KMS-11 (cell line): ENCODE results near the gene FANCC.
"Not testable (repeated sequence)": the region's sequence is repeated elsewhere in the genome, so short reads cannot be mapped to it uniquely, and the experiment has no call there.

Experiments used
- H2AFZ ChIP-seq: fragments of 200-600 bp; sonication (generic); 2 replicates; pipeline ENCODE4 v1.6.1; 2016; ENCODE audit warnings: antibody characterized with exemption, mixed run types, low read depth
- H3K27ac ChIP-seq: fragments of 200-600 bp; sonication (generic); 2 replicates; pipeline ENCODE4 v1.6.1; 2016; ENCODE audit warnings: mild to moderate bottlenecking, mixed run types
- H3K27me3 ChIP-seq: fragments of 200-600 bp; sonication (generic); 2 replicates; pipeline ENCODE4 v1.6.1; 2017; ENCODE audit warnings: mild to moderate bottlenecking, low read depth, mixed run types, moderate library complexity; ENCODE audit not compliant: insufficient read depth
- H3K36me3 ChIP-seq: fragments of 200-600 bp; sonication (generic); 2 replicates; pipeline ENCODE4 v1.6.1; 2017; ENCODE audit warnings: mild to moderate bottlenecking, mixed run types; ENCODE audit not compliant: insufficient read depth
- H3K4me1 ChIP-seq: fragments of 200-600 bp; sonication (generic); 2 replicates; pipeline ENCODE4 v1.6.1; 2016; ENCODE audit warnings: mild to moderate bottlenecking, low read depth, mixed run types; ENCODE audit not compliant: poor library complexity, severe bottlenecking
- H3K4me2 ChIP-seq: fragments of 200-600 bp; sonication (generic); 2 replicates; pipeline ENCODE4 v1.7.0; 2016; ENCODE audit warnings: mild to moderate bottlenecking, mixed run types
- H3K4me3 ChIP-seq: fragments of 200-600 bp; sonication (generic); IDR thresholded peaks from 2 replicates; pipeline ENCODE4 v1.6.1; 2017; ENCODE audit warnings: low read depth, low read length, mixed read lengths; ENCODE audit not compliant: insufficient read depth
- H3K79me2 ChIP-seq: fragments of 200-600 bp; sonication (generic); 2 replicates; pipeline ENCODE4 v1.6.1; 2016; ENCODE audit warnings: low read depth, mixed run types; ENCODE audit not compliant: insufficient read depth
- H3K9ac ChIP-seq: fragments of 200-600 bp; sonication (generic); 2 replicates; pipeline ENCODE4 v1.6.1; 2016; ENCODE audit warnings: mild to moderate bottlenecking, mixed run types
- H4K20me1 ChIP-seq: fragments of 200-600 bp; sonication (generic); 2 replicates; pipeline ENCODE4 v1.6.1; 2016; ENCODE audit warnings: mild to moderate bottlenecking, mixed run types; ENCODE audit not compliant: insufficient read depth
- TF ChIP-seq, protein P1 (sequence below): fragments of 200-600 bp; sonication (generic); conservative IDR thresholded peaks from 2 replicates; pipeline ENCODE4 v1.6.1; 2017; ENCODE audit warnings: low read depth, mild to moderate bottlenecking, antibody characterized with exemption, low read length, moderate library complexity, mixed read lengths

Gene FANCC

DNA sequence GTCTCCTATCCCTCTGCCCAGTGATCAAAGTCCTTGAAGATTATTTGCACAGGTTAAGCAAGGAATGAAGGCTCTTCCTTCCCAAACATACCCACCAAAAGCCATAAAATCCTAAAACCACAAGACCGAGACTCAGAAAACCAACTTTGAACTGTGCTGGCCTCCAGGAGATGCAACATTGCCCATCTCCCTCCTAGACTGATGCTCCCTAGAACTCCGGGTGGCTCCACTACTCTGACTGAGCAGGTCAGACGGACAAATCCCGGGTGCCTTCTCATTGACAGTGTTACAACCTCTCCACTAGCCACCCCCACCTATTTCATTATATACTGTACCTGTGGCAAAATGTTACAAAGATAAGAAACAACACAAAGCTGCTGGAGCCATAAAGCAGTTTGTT lies 110.1 kb downstream of the FANCC start:
- TF ChIP-seq, protein P1, sequence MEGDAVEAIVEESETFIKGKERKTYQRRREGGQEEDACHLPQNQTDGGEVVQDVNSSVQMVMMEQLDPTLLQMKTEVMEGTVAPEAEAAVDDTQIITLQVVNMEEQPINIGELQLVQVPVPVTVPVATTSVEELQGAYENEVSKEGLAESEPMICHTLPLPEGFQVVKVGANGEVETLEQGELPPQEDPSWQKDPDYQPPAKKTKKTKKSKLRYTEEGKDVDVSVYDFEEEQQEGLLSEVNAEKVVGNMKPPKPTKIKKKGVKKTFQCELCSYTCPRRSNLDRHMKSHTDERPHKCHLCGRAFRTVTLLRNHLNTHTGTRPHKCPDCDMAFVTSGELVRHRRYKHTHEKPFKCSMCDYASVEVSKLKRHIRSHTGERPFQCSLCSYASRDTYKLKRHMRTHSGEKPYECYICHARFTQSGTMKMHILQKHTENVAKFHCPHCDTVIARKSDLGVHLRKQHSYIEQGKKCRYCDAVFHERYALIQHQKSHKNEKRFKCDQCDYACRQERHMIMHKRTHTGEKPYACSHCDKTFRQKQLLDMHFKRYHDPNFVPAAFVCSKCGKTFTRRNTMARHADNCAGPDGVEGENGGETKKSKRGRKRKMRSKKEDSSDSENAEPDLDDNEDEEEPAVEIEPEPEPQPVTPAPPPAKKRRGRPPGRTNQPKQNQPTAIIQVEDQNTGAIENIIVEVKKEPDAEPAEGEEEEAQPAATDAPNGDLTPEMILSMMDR, result no peak
- no peak overlapping the region for H3K9ac ChIP-seq
- H2AFZ ChIP-seq, result no peak overlapping the region
- H3K36me3 ChIP-seq, result no peaks in the 10 kb centered on the region
- H3K4me3 ChIP-seq, result no peak overlapping the region
- no peaks in the 10 kb centered on the region for H3K4me1 ChIP-seq
- H3K4me2 ChIP-seq, result no peak overlapping the region
- no peaks in the 10 kb centered on the region for H4K20me1 ChIP-seq
- H3K27ac ChIP-seq, result no peak overlapping the region
- no peaks in the 10 kb centered on the region for H3K27me3 ChIP-seq
- H3K79me2 ChIP-seq, result no peaks in the 10 kb centered on the region

DNA sequence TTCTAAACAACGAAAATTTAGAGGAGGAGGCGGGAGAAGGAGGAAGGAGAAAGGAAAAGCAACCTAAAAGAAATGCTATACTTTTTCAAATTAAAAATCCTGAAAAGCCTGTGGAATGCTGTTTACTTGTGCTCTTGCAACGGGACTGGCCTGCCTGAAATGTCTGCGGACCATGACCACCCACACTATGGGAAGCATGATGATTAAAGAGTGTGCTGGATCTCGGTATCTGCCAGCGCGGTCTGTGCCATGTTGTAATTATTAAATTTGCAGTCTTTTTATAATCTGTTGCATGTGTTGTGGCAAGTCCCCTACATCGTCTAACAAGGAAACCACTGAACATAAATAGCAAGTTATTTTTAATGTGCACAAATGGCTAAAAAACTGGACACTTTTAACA lies 111.4 kb downstream of the FANCC start:
- Histone ChIP-seq H3K27ac (no peak overlapping the region), H3K4me3 (no peak overlapping the region), H3K4me1 (no peaks in the 10 kb centered on the region), H2AFZ (no peak overlapping the region), H3K27me3 (no peaks in the 10 kb centered on the region), H3K4me2 (no peak overlapping the region), H3K36me3 (no peaks in the 10 kb centered on the region), H3K79me2 (no peaks in the 10 kb centered on the region), H3K9ac (no peak overlapping the region), H4K20me1 (no peaks in the 10 kb centered on the region)
- TF ChIP-seq, protein P1, result no peak

DNA sequence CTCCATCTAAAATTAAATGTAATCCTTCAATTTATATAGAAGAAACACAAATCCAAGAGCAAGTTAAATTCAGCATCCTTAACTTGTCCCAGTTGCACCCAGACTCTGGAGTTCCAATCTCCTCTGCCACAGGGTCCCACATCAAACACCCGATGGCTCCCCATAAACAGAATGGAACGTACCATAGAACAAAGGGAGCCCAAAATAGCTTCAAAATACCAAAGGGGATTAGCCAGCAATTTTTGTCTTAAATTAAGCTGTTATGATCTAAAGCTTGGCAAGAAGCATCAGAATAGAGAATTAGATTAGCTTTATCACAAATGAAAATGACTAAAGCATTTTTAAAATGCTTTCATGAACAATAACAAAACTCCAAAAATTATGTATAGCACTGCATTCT lies 112.8 kb downstream of the FANCC start:
- no peak overlapping the region for H3K4me3 ChIP-seq
- no peaks in the 10 kb centered on the region for H3K4me1 ChIP-seq
- H3K79me2 ChIP-seq, result no peaks in the 10 kb centered on the region
- no peak overlapping the region for H3K27ac ChIP-seq
- TF ChIP-seq, protein P1, result no peak
- no peak overlapping the region for H2AFZ ChIP-seq
- no peaks in the 10 kb centered on the region for H3K36me3 ChIP-seq
- H3K9ac ChIP-seq, result no peak overlapping the region
- H4K20me1 ChIP-seq, result no peaks in the 10 kb centered on the region
- no peak overlapping the region for H3K4me2 ChIP-seq
- H3K27me3 ChIP-seq, result no peaks in the 10 kb centered on the region

DNA sequence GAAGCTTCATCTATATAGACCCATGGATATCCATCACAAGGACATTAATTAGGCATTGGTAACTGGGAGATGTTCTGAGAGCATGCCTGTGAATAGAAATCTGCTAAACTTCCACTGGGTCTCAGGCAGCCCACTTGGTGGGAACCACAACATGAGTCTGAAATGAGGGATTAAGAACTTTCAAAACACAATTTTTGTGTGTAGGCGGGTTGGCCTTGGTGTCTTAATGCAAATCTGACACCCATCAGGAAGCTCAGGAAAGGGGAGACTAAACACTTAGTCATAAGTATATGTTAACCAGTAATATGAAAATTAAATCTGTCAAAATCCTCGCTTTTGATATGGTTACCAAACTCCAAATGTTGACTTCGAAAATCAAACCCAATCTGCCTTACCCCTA lies 113.2 kb downstream of the FANCC start:
- Histone ChIP-seq H4K20me1 (no peaks in the 10 kb centered on the region), H2AFZ (no peak overlapping the region), H3K79me2 (no peaks in the 10 kb centered on the region), H3K27me3 (no peaks in the 10 kb centered on the region), H3K4me2 (no peak overlapping the region), H3K9ac (no peak overlapping the region), H3K27ac (no peak overlapping the region), H3K36me3 (no peaks in the 10 kb centered on the region), H3K4me1 (no peaks in the 10 kb centered on the region), H3K4me3 (no peak overlapping the region)
- TF ChIP-seq, protein P1, result no peak

DNA sequence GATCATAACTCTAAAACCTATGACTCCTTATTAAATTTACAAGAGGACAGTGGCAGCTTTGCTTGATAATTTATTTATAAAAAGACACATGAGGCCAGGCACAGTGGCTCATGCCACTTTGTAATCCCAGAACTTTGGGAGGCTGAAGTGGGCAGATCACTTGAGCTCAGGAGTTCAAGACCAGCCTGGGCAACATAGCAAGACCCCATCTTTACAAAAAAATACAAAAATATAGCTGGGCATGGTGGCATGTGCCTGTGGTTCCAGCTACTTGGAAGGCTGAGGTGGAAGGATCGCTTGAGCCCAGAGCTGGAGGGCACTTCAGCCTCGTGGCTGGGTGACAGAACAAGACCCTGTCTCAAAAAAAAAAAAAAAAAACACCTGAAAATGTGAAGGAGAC lies 114.5 kb downstream of the FANCC start:
- H2AFZ ChIP-seq, H3K4me1 ChIP-seq, H3K27me3 ChIP-seq, H3K4me3 ChIP-seq, H3K36me3 ChIP-seq, H3K27ac ChIP-seq, H3K9ac ChIP-seq, H3K79me2 ChIP-seq, H3K4me2 ChIP-seq, H4K20me1 ChIP-seq: not testable (repeated sequence)
